ENCODE results near the gene PDK4. TPM values are rescaled to one million over a fixed set of nuclear protein-coding genes. Genes with fewer than 3 reads are reported as not detected.

Gene PDK4
- total and polyA plus RNA-seq, 2 of the 13 experiments (the other 11 are each of a cell fraction or from before 2014, with no cell fraction given): 0.04 TPM; not detected in 1

- TF ChIP-seq SALL2 (CRISPR knock-in tag; IDR thresholded peaks at IDR 0.05) (no peak), ZNF367 (CRISPR knock-in tag; IDR thresholded peaks at IDR 0.05; ENCODE audit: borderline replicate concordance) (no peak), USF2 (IDR thresholded peaks at IDR 0.05; ENCODE audit: low read depth, low read length) (no peak), USF2 (CRISPR knock-in tag; IDR thresholded peaks at IDR 0.05; ENCODE audit: borderline replicate concordance) (no peak), MAFK (conservative IDR thresholded peaks at IDR 0.05 in 1 of 2, IDR thresholded peaks at IDR 0.05 in 1 of 2; ENCODE audit: low read length in 2 of 2) (no peak), ZNF549 (CRISPR knock-in tag; IDR thresholded peaks at IDR 0.05) (no peak), HOXA9 (CRISPR knock-in tag; IDR thresholded peaks at IDR 0.05; ENCODE audit: borderline replicate concordance) (no peak), SCMH1 (CRISPR knock-in tag; IDR thresholded peaks at IDR 0.05; ENCODE audit: borderline replicate concordance) (no peak), EEA1 (CRISPR knock-in tag; IDR thresholded peaks at IDR 0.05; ENCODE audit: borderline replicate concordance) (no peak), ARID5B (CRISPR knock-in tag; IDR thresholded peaks at IDR 0.05) (peak; percentile 98), XRCC5 (optimal IDR thresholded peaks at IDR 0.05; ENCODE audit: low read length) (no peak), MED1 (CRISPR knock-in tag; IDR thresholded peaks at IDR 0.05) (peak; percentile 72), TBX3 (IDR thresholded peaks at IDR 0.05; ENCODE audit: borderline replicate concordance) (peak; percentile 35; the same call in 1 of the 2 replicates), ZNF33B (CRISPR knock-in tag; IDR thresholded peaks at IDR 0.05) (no peak), STAT6 (CRISPR knock-in tag; IDR thresholded peaks at IDR 0.05; ENCODE audit: borderline replicate concordance) (peak; percentile 52; the same call in 1 of the 2 replicates), PAF1 (CRISPR knock-in tag; IDR thresholded peaks at IDR 0.05) (no peak), ZSCAN30 (CRISPR knock-in tag; IDR thresholded peaks at IDR 0.05) (no peak), NFE2L2 (IDR thresholded peaks at IDR 0.05; ENCODE audit: low read length) (no peak), GFI1 (CRISPR knock-in tag; IDR thresholded peaks at IDR 0.05; ENCODE audit: borderline replicate concordance) (peak; percentile 87), SOX5 (CRISPR knock-in tag; IDR thresholded peaks at IDR 0.05; ENCODE audit: borderline replicate concordance) (peak; percentile 91; the same call in 1 of the 2 replicates), MXD4 (CRISPR knock-in tag; IDR thresholded peaks at IDR 0.05) (no peak), REL (CRISPR knock-in tag; conservative IDR thresholded peaks at IDR 0.05) (no peak)
Measured at GRCh38 chr7:95590387-95591248, 5.7 kb downstream of the PDK4 start (continued).
